Thyroid gland (tissue), 4 donors: ENCODE results near the gene PLEKHG4.

Source experiments
- CTCF ChIP-seq, 6 experiments: fragments of 200-600 bp in 3 of 6; fragments of 450-650 bp in 3 of 6; sonication (generic) in 3 of 6; IDR thresholded peaks; one replicate each; pipeline ENCODE4 v1.5.1; 2016 to 2019; ENCODE audit warnings: antibody characterized with exemption in 6 of 6, mild to moderate bottlenecking in 2 of 6, inconsistent platforms in 1 of 6, moderate library complexity in 1 of 6
- POLR2A ChIP-seq, 2 donors: fragments of 450-650 bp; IDR thresholded peaks; one replicate each; pipeline ENCODE4 v1.6.1; 2017; ENCODE audit warnings: antibody characterized with exemption in 2 of 2, mild to moderate bottlenecking in 2 of 2, moderate library complexity in 1 of 2

DNA sequence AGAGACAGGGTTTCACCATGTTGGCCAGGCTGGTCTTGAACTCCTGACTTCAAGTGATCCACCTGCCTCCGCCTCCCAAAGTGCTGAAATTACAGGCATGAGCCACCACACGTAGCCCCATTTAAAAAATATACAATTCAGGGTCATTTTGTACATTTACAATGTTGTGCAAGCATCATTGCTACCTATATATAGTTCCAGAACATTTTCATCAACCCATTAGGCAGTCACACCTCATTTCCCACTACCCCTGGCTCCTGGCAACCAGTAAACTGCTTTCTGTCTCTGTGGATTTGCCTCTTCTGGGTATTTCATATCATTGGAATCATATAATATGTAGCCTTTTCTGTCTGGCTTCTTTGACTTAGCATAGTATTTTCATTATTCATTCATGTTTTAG, 54.0 kb downstream of the PLEKHG4 start:
- no peak for TF ChIP-seq CTCF (IDR thresholded peaks at IDR 0.05)
- TF ChIP-seq POLR2A (IDR thresholded peaks at IDR 0.05), result no peak
